ENCODE measurements around the gene KIAA0040. TPM values are rescaled to one million over a fixed set of nuclear protein-coding genes. Genes with fewer than 3 reads are reported as not detected.

KIAA0040 gene
- 10 to 100 TPM; 18.0 to 21.2 (median 19.4) TPM for total RNA-seq
- 65.2 TPM for total RNA-seq (2013)

DNA sequence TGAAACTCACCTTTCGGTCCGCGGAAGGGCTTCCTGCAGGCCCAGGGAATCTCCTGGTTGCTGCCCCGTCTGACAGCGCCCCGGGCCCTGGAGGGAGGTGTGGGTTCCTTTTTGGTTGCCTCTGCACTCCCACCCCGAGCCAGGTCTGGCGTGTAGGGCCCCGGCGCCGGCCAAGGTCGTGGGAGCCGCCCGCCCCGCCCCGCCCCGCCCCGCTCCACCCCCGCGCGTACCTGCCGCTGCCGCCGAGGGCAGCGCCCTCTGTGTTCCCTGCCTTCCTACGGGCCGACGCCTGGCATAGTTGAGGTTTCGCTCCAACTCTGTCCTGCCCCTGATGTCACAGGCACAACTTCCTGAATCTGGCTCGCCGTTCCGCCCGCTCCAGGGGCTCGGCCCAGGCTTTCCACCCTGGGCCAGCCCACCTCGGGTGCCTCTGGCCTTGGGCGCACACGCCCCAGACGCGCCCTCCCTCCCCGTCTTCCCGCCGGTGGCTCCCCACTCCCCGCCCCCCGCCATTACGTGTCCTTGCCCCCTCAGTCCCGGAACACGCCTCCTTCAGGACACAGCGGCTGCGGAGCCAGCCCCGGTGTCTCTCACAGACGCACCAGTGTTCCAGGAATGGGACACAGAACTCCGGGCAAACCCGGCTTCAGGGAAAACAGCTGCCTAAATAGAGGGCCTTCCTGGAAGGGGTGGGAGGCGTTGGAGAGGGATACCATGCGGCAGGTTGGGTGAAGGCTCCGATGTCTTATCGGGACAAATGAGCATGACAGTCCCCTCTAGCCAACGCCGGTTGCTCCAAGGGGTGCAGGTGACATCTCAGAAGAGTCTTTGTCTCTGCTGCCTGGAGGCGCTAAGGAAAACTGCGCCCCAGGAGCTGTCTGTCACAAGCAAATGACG is at the start of gene KIAA0040:
Gene KIAA0040 (minus strand): TSS at position 147 of the 897 bp plus-strand sequence. CDS start 31,763 bp downstream, outside the sequence.
- peaks cover 38 to 46% of the 10 kb centered on the region in 2 donors for H3K4me1 Mint-ChIP-seq
- peak; percentile 56 to 62 (median 59) for ATAC-seq

DNA sequence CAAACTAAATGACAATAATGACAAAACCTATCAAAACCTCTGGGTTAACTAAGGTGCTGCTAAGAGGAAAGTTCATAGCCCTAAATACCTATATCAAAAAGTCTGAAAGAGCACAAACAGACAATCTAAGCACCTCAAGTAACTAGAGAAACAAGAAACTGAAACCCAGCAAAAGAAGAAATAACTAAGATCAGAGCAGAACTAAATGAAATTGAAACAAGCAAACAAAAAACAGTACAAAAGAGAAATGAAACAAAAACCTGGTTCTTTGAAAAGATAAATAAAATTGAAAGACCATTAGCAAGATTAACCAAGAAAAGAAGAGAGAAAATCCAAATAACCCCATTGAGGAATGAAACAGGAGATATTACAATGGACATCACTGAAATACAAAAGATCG is 44.8 kb upstream of the KIAA0040 start:
- peaks cover 0 to 3% of the 10 kb centered on the region in 2 donors for H3K9me3 Mint-ChIP-seq
- Histone ChIP-seq H3K4me1 (ENCODE audit: control insufficient read depth, insufficient read depth, low read length) (peaks cover 4% of the 10 kb centered on the region), H3K36me3 (ENCODE audit: control insufficient read depth, insufficient read depth, low read length) (no peaks in the 10 kb centered on the region), H3K9me3 (ENCODE audit: control insufficient read depth, insufficient read depth, low read length) (no peaks in the 10 kb centered on the region), H3K27me3 (ENCODE audit: control insufficient read depth, insufficient read depth, low read length) (no peaks in the 10 kb centered on the region), H3K4me3 (ENCODE audit: low read length) (no peak overlapping the region), H3K27ac (ENCODE audit: low read length) (no peak overlapping the region)
- H3K27me3 Mint-ChIP-seq (ENCODE audit: low read depth in 2 of 2), result peaks cover 0 to 7% of the 10 kb centered on the region in 2 donors
- no peaks in the 10 kb centered on the region for H3K36me3 Mint-ChIP-seq
- no peak overlapping the region for H3K4me3 Mint-ChIP-seq
- no peak for DNase-seq
- no peak for ATAC-seq
- no CpG with 5 or more reads among the region's 1 CpG for WGBS (ENCODE audit: insufficient coverage)
- intact Hi-C loops (cut with micrococcal nuclease), result no loop called here
- peaks cover 0 to 5% of the 10 kb centered on the region in 2 donors for H3K4me1 Mint-ChIP-seq
- TF ChIP-seq, protein P1, sequence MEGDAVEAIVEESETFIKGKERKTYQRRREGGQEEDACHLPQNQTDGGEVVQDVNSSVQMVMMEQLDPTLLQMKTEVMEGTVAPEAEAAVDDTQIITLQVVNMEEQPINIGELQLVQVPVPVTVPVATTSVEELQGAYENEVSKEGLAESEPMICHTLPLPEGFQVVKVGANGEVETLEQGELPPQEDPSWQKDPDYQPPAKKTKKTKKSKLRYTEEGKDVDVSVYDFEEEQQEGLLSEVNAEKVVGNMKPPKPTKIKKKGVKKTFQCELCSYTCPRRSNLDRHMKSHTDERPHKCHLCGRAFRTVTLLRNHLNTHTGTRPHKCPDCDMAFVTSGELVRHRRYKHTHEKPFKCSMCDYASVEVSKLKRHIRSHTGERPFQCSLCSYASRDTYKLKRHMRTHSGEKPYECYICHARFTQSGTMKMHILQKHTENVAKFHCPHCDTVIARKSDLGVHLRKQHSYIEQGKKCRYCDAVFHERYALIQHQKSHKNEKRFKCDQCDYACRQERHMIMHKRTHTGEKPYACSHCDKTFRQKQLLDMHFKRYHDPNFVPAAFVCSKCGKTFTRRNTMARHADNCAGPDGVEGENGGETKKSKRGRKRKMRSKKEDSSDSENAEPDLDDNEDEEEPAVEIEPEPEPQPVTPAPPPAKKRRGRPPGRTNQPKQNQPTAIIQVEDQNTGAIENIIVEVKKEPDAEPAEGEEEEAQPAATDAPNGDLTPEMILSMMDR (IDR thresholded peaks at IDR 0.05), result no peak
- no peak overlapping the region for H3K27ac Mint-ChIP-seq

More for the DNA sequence above, at the start of gene KIAA0040:
- peak in 1 of 2 donors; percentile 76 for DNase-seq
- H3K27ac ChIP-seq (ENCODE audit: low read length), result peak within 1 kb of the TSS; percentile 68
- no peaks in the 10 kb centered on the region for H3K36me3 Mint-ChIP-seq
- intact Hi-C loops (cut with micrococcal nuclease), result no loop called here
- TF ChIP-seq, protein P1 (IDR thresholded peaks at IDR 0.05), result no peak
- H3K27ac Mint-ChIP-seq, result peak within 1 kb of the TSS; percentile 27 to 59
- WGBS (ENCODE audit: insufficient coverage), result 13% methylated on average over 62 of the region's 62 CpGs
- H3K4me3 ChIP-seq (ENCODE audit: low read length), result peak within 1 kb of the TSS; percentile 78
- no peaks in the 10 kb centered on the region for H3K36me3 ChIP-seq (ENCODE audit: control insufficient read depth, insufficient read depth, low read length)
- no peaks in the 10 kb centered on the region for H3K27me3 Mint-ChIP-seq (ENCODE audit: low read depth in 2 of 2)
- H3K9me3 Mint-ChIP-seq, result no peaks in the 10 kb centered on the region
- H3K9me3 ChIP-seq (ENCODE audit: control insufficient read depth, insufficient read depth, low read length), result no peaks in the 10 kb centered on the region
- peaks cover 38% of the 10 kb centered on the region for H3K4me1 ChIP-seq (ENCODE audit: control insufficient read depth, insufficient read depth, low read length)
- H3K27me3 ChIP-seq (ENCODE audit: control insufficient read depth, insufficient read depth, low read length), result no peaks in the 10 kb centered on the region
- H3K4me3 Mint-ChIP-seq, result peak within 1 kb of the TSS; percentile 96

DNA sequence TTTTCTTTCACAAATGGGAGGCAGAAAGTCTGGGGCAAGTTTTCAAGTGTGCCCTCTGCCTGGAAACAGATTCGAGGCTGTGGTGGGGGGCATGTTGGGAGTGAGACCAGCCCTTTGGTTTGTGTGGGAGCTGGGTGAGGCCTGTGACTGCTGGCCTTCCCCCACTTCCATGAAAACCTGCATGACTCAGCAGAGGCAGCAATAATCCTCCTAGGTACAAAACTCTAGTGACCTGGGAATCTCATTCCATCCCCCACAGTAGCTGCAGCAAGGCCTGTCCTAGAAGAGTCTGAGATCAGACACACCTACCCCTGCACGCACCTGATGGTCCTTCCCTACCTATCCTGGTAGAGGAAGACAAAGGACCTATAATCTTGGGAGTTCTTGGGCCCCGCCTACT is 42.1 kb upstream of the KIAA0040 start:
- Histone ChIP-seq H3K27me3 (ENCODE audit: control insufficient read depth, insufficient read depth, low read length) (no peaks in the 10 kb centered on the region), H3K4me3 (ENCODE audit: low read length) (no peak overlapping the region), H3K27ac (ENCODE audit: low read length) (no peak overlapping the region), H3K36me3 (ENCODE audit: control insufficient read depth, insufficient read depth, low read length) (no peaks in the 10 kb centered on the region), H3K9me3 (ENCODE audit: control insufficient read depth, insufficient read depth, low read length) (no peaks in the 10 kb centered on the region), H3K4me1 (ENCODE audit: control insufficient read depth, insufficient read depth, low read length) (peaks cover 4% of the 10 kb centered on the region)
- Mint-ChIP-seq H3K4me1 (peaks cover 0 to 5% of the 10 kb centered on the region in 2 donors), H3K9me3 (peaks cover 0 to 3% of the 10 kb centered on the region in 2 donors), H3K27ac (no peak overlapping the region), H3K27me3 (ENCODE audit: low read depth in 2 of 2) (peaks cover 0 to 3% of the 10 kb centered on the region in 2 donors), H3K36me3 (no peaks in the 10 kb centered on the region), H3K4me3 (no peak overlapping the region)
- 88% methylated on average over 3 of the region's 3 CpGs for WGBS (ENCODE audit: insufficient coverage)
- intact Hi-C loops (cut with micrococcal nuclease), result no loop called here
- DNase-seq (no peak), ATAC-seq (no peak)
- TF ChIP-seq, protein P1 (IDR thresholded peaks at IDR 0.05), result no peak

Measured in natural killer cell (primary cell).